ENCODE measurements around the gene SH3PXD2B.

DNA sequence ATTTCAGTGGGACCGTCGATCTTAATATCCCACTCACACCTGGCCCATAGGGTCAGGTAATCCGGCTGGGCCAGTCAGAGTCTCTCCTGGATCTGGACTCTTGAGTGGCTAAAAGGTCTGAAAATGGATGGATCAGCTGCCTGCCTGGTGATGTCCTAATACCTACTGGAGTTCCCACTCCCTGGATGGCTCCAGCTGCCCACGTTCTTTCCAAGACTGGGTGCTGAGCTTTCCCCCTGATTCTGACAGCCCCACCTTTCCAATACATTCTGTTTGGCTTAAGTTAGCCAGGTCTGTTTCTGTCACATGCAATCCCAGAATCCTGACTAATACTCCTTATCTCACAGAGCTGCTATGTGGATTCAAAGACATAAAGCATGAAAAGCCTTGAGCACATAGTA, 10.2 kb downstream of the SH3PXD2B start:
- TF ChIP-seq, protein P1, sequence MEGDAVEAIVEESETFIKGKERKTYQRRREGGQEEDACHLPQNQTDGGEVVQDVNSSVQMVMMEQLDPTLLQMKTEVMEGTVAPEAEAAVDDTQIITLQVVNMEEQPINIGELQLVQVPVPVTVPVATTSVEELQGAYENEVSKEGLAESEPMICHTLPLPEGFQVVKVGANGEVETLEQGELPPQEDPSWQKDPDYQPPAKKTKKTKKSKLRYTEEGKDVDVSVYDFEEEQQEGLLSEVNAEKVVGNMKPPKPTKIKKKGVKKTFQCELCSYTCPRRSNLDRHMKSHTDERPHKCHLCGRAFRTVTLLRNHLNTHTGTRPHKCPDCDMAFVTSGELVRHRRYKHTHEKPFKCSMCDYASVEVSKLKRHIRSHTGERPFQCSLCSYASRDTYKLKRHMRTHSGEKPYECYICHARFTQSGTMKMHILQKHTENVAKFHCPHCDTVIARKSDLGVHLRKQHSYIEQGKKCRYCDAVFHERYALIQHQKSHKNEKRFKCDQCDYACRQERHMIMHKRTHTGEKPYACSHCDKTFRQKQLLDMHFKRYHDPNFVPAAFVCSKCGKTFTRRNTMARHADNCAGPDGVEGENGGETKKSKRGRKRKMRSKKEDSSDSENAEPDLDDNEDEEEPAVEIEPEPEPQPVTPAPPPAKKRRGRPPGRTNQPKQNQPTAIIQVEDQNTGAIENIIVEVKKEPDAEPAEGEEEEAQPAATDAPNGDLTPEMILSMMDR (conservative IDR thresholded peaks at IDR 0.05 in 1 of 2, IDR thresholded peaks at IDR 0.05 in 1 of 2; ENCODE audit: low read depth in 1 of 2, low read length in 2 of 2): no peak
- no peak for TF ChIP-seq EZH2 (IDR thresholded peaks at IDR 0.05; ENCODE audit: low read length, missing control alignments)
